CD4-positive, alpha-beta T cell treated with Interleukin-1 beta for 1 hour (primary cell): ENCODE results near the gene AZU1.
"Not testable (repeated sequence)": the region's sequence is repeated elsewhere in the genome, so short reads cannot be mapped to it uniquely, and the experiment has no call there.

Experiments used
- DNase-seq, 2 donors: peaks; one replicate each; pipeline ENCODE4 v3.0.0-alpha.2; 2020 to 2022

Gene AZU1

DNA sequence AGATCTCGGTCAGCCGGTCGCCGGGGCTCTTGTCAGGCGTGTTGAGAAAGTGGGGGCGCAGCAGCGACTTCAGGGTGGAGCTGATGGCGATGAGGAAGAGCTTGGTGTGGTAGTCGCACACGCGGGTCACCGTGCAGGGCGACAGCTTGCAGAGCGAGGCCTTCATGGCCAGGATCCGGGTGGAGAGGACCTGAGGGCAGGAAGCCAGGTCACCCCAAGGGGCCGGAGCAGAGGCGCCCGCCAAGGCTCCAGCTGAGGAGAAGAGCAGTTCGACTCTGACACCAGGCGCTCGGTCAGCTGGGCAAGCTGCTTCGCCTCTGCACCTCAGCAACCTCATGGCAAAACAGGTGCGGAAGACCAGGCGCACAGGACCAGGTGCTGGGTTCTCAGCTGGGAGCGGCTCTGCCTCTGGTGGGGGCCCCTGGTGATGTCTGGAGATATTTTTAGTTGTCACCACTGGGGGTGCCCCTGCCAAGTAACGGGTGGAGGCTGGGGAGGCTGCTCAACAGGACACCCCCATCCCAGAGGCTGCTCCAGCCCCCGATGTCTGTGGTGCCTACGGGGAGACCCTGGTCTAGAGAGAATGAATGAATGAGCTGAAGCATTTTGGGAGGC is 47.7 kb downstream of the AZU1 start:
- no peak for DNase-seq

- no peak for DNase-seq
These were observed 48.5 kb downstream of the AZU1 start for GRCh38 chr19:876089-876488.

- no peak for DNase-seq
These were observed 49.2 kb downstream of the AZU1 start for GRCh38 chr19:876780-877314.

GRCh38 chr19:877992-878660 is 50.5 kb downstream of the AZU1 start:
- not testable (repeated sequence) for DNase-seq

DNA sequence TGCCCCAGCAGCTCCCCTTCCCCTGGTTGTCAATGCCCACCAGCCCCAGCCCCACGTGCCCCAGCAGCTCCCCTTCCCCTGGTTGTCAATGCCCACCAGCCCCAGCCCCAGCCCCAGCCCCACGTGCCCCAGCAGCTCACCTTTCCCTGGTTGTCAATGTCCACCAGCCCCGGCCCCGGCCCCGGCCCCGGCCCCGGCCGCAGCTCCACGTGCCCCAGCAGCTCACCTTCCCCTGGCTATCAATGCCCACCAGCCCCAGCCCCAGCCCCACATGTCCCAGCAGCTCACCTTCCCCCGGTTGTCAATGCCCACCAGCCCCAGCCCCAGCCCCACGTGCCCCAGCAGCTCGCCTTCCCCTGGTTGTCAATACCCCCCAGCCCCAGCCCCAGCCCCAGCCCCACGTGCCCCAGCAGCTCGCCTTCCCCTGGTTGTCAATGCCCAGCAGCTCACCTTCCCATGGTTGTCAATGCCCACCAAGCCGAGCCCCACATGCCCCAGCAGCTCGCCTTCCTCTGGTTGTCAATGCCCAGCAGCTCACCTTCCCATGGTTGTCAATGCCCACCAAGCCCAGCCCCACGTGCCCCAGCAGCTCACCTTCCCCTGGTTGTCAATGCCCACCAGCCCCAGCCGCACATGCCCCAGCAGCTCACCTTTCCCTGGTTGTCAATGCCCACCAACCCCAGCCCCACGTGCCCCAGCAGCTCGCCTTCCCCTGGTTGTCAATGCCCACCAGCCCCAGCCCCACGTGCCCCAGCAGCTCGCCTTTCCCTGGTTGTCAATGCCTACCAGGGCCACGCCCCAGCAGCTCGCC is 51.3 kb downstream of the AZU1 start:
- DNase-seq: not testable (repeated sequence)

DNA sequence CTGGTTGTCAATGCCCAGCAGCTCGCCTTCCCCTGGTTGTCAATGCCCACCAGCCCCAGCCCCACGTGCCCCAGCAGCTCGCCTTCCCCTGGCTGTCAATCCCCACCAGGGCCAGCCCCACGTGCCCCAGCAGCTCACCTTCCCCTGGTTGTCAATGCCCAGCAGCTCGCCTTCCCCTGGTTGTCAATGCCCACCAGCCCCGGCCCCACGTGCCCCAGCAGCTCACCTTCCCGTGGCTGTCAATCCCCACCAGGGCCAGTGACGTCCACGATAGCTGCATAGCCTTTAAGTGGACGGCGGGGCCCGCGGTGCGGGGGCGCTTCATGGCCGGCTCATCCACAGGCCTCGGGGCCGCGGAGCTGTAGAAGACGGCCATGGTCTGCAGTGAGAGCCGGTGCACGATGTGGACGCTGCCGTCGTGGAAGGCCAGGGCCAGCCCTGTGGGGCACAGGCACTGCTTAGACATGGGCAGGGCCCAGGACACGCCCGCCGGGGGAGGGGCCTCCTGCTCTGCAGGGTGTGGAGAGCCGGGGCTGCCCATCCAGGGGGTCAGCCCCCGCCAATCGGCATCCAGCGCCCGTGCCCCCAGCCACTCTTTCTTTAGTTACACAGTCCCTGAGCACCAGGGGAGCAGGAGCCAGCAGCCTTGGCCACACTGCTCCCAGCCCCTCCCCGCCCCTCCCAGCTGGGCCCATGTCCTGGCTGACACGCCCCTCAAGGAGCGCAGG is 52.2 kb downstream of the AZU1 start:
- DNase-seq: no peak
